ENCODE data around the gene TMEM253.

Gene TMEM253

DNA sequence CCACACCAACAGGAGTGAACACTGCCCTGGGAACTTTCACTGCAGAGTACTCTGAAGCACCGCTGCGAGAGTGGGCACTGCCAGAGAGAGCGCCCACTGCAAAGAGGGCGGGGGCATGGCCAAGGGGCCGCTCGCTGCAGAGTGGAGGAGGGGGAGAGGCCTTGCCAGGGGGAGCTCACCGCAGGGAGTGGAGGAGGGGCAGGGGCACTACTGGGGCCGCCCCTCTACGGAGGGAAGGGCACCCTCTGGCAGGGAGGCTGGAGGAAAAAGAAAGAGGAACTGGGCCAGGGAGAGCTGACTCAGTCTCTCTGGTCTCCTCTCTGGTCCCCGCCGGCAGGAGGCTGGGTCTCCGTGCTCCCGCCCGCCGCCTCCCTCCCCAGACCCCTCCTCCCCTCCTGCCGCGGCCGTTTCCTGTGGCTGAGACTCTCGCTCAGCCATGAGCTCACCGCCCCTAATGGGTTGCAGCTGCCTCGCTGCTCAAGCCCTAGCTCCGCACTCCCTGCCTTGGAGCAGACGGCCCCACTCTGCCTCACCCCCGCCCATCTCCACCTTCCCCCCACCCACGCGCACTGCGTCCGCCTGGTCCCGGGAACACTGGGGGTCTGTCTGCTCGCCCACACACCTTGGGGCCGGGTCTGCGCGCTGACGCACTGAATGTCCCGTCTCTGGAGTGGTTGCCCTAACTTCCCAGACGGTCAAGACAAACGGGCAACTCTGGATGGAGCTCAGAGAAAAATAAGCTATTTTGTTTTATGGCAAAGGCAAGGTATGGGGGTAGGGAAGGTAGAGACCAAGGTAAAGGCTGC lies 29.4 kb upstream of the TMEM253 start:
- DNase-seq (ENCODE audit: low read depth) = no peak

DNA sequence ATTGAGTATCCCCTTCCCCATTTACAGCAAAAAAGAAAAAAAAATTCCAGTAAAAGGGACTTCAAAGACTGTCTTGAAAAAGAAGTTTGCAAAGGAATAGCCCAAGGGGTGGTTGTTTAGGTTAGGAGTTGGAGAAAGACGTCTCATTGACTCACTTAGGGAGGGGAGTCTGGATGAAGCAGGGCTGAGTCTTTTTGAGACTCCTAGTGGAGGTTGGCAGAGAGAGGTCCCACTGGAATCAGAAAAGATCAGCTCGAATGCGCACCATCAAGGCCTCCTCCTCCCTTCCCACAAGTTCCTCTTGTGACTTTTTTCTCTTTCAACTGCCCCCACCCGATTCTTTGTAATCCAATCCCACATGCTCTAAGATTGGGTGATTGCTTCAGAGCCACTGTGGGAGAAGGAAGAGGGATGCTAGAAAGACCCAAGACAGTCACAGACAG lies 28.8 kb upstream of the TMEM253 start:
- DNase-seq (ENCODE audit: low read depth) = no peak

DNA sequence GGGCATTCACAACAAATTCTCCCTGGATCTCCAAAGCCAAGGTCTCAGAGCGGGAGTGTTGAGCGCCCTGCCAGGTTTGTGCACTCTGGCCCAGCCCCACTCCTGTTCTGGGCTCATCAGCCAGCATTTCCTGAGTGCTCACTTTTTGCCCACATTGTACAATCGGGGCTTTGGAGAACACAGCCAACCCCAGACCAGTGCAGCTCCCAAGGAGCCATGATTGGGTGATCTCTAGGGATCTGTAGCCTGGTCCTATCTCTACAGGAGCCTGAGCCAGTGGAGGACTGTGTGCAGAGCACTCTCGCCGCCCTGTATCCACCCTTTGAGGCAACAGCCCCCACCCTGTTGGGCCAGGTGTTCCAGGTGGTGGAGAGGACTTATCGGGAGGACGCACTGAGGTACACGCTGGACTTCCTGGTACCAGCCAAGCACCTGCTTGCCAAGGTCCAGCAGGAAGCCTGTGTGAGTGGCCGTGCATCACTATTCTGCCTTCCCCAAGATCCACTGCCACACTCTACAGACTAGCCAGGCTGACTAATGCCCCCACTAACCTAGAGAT lies 28.0 kb upstream of the TMEM253 start:
- DNase-seq (ENCODE audit: low read depth) = no peak

DNA sequence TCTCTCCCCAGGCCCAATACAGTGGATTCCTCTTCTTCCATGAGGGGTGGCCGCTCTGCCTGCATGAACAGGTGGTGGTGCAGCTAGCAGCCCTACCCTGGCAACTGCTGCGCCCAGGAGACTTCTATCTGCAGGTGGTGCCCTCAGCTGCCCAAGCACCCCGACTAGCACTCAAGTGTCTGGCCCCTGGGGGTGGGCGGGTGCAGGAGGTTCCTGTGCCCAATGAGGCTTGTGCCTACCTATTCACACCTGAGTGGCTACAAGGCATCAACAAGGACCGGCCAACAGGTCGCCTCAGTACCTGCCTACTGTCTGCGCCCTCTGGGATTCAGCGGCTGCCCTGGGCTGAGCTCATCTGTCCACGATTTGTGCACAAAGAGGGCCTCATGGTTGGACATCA lies 26.9 kb upstream of the TMEM253 start:
- no peak for DNase-seq (ENCODE audit: low read depth)

DNA sequence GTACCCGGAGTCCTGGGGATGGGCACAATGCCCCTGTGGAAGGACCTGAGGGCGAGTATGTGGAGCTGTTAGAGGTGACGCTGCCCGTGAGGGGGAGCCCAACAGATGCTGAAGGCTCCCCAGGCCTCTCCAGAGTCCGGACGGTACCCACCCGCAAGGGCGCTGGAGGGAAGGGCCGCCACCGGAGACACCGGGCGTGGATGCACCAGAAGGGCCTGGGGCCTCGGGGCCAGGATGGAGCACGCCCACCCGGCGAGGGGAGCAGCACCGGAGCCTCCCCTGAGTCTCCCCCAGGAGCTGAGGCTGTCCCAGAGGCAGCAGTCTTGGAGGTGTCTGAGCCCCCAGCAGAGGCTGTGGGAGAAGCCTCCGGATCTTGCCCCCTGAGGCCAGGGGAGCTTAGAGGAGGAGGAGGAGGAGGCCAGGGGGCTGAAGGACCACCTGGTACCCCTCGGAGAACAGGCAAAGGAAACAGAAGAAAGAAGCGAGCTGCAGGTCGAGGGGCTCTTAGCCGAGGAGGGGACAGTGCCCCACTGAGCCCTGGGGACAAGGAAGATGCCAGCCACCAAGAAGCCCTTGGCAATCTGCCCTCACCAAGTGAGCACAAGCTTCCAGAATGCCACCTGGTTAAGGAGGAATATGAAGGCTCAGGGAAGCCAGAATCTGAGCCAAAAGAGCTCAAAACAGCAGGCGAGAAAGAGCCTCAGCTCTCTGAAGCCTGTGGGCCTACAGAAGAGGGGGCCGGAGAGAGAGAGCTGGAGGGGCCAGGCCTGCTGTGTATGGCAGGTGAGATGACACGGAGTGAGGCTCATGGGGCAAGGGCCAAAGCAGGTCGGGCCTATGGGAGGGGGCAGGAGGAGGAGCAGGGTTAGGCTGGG lies 26.2 kb upstream of the TMEM253 start:
- DNase-seq (ENCODE audit: low read depth) = no peak

DNA sequence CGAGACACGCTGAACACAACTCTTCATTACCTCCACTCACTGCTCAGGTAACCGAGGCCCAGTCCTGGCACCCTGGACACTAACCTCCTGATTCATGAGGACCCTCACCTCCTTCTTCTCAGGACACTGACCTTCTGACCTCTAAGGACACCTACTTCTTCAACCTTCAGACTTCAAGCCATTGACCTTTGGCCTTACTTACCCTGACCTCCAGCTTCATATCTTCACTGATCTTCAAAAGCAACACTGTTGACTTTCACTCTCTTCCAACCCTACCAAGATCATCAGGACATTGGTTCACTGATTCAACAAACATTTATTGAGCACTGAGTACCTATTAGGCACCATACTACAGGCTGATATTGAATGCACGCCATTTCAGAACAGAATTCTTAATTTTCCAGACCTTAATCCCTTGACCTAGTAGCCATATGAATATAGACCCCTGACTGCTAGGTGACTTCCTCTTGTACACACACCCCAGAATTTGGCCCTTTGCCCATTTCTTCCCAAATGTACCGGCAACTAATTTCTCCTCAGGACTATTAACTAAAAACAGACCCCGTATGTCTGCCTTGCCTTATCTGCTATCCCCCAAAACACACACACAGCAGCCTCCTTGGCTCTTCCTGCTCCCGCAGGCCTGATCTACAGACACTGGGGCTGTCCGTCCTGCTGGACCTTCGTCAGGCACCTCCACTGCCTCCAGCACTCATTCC lies 25.0 kb upstream of the TMEM253 start:
- DNase-seq (ENCODE audit: low read depth) = no peak

DNA sequence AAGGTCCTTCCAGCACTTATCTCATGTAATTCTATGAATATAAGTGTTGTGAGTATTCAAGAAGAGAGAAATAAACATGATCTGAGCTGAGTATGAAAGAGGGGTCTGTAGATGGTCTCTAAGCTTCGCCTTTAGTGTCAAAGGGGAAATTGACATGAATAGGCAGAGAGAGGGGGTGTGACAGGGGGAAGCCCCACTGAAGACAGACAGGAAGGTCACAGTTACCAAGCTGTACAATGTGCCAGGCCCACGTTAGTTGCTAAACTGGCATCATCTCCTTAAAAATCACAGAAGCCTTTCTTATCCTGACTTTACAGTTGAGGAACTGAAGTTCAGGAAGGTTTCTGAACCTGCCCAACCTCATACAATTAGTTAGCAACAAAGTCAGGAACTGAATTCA lies 23.2 kb upstream of the TMEM253 start:
- no peak for DNase-seq (ENCODE audit: low read depth)

DNA sequence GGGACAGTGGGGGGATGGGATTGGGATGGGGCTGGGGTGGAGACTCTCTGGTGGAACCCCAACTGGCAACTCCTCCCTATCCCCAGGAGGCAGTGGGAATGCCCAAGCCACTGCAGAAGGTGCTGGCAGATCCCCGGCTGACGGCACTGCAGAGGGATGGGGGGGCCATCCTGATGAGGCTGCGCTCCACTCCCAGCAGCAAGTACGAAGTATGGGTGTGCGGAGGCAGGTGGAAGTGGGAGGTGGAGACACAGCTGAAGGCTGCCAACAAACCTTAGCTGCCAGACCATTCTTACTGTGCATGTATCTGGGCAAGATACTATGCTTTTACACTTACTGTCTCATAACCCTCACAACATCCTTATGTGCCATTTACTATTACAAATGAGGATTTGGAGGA lies 22.6 kb upstream of the TMEM253 start:
- no peak for DNase-seq (ENCODE audit: low read depth)

DNA sequence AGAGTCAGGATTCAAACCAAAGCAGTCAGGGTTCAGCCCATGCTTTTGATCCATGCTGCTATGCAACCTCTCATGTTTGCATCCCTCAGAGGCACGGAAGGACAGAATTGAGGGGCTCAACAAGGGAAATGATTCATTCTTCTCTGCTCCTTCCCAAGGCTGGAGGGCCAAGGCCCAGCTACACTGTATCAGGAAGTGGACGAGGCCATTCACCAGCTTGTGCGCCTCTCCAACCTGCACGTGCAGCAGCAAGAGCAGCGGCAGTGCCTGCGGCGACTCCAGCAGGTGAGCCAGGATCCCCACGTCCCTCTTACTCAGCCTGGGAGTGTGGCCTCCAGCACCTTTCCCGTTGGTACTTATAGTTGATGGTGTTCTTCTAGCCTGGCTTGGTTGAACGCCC lies 22.1 kb upstream of the TMEM253 start:
- no peak for DNase-seq (ENCODE audit: low read depth)

DNA sequence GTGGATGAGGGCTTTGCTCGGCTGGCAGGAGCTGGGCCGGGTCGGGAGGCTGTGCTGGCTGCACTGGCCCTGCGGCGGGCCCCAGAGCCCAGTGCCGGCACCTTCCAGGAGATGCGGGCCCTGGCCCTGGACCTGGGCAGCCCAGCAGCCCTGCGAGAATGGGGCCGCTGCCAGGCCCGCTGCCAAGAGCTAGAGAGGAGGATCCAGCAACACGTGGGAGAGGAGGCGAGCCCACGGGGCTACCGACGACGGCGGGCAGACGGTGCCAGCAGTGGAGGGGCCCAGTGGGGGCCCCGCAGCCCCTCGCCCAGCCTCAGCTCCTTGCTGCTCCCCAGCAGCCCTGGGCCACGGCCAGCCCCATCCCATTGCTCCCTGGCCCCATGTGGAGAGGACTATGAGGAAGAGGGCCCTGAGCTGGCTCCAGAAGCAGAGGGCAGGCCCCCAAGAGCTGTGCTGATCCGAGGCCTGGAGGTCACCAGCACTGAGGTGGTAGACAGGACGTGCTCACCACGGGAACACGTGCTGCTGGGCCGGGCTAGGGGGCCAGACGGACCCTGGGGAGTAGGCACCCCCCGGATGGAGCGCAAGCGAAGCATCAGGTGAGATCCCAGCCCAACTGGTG lies 19.2 kb upstream of the TMEM253 start:
- no peak for DNase-seq (ENCODE audit: low read depth)

DNA sequence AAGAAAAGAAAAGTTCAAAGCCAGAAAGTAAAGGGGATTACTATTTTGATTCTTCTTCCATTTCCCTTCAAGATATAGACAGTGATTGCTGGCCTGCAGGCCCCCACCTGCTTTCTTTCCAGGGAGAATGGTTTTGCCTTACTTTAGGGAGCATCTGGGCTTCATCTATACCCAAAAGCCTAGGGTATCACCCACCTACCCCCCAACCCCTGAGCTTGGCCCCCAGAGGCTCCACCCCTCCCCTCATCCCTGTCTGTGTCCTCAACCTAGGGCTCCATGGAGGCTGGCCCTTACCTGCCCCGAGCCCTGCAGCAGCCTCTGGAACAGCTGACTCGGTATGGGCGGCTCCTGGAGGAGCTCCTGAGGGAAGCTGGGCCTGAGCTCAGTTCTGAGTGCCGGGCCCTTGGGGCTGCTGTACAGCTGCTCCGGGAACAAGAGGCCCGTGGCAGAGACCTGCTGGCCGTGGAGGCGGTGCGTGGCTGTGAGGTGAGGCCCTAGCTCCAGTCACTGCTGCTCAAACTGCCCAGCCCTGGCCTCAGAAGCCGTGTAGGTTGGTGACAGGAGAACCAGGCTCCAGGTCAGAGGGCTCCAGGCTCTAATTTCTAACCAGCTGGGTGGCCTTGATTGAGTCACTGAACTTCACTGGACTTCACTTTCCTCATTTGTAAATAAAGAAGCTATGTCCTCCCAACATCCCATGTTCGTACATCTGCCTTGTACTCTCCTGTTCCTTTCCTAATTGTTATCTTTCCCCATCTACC lies 17.1 kb upstream of the TMEM253 start:
- no peak for DNase-seq (ENCODE audit: low read depth)

DNA sequence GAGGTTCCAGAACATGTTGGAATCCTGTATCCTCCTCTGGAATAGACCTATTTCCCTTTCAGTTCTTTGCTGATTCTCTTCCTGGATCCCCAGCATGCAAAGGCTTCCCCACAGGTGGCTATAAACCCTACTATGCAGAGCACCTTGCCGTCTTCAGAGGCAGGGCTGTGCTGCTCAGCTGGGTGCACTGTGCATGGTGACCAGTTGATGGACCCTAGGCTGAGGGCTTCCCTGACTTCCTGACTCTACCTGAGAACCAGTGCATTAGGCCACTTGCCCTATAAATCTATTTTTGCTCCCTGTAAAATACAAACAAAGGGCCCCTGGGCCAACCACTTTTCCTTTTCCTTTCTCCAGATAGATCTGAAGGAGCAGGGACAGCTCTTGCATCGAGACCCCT lies 16.5 kb upstream of the TMEM253 start:
- DNase-seq (ENCODE audit: low read depth) = no peak

DNA sequence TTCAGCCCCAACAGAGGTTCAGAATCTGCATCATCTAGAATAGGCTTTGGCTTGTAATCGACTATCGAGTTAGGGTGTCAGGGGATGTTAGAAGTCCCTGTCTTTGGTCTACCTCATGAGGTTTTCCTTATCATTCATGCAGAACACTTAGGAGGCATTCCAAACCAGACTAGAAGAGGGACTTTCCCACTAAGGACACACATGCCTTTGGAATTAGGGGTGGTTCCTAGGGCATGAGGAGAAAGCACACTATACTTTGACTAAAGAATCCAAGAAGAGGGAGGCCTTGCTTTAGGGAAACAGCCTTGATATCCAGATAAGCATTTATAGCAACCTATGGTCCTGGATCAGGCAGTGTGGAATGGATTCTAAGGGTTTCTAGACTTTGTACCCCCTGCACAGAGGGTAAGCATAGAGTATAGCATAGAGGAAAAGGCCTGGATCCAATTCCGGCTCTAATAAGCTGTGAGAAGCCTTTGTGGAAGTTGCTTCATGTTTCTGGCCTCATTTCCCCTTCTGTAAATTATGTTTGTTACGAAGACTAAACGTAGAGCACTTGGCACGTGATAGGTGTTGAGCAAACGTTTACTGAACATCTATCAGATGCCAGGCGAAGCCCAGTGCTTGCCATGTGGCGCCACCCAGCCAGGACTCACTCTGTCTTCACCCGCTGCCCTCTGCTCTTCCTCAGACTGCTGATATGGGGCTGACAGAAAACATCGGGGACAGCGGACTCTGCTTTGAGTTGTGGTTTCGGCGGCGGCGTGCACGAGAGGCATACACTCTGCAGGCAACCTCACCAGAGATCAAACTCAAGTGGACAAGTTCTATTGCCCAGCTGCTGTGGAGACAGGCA lies 15.6 kb upstream of the TMEM253 start:
- DNase-seq (ENCODE audit: low read depth) = no peak

DNA sequence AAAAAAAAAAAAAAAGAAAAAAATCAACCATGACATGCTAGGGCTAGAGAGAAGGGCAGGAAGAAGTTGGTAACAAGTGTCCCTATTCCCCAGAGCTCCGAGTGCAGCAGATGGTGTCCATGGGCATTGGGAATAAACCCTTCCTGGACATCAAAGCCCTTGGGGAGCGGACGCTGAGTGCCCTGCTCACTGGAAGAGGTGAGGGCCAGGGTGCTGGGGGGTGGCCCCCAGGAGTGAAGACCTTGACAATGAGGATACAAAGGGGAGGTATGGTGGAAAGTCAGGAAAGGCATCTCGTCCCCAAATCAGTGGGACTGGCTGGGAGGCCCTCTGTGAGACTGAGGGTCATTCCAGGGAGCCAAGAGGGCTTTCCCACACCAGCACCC lies 14.0 kb upstream of the TMEM253 start:
- DNase-seq (ENCODE audit: low read depth) = no peak

DNA sequence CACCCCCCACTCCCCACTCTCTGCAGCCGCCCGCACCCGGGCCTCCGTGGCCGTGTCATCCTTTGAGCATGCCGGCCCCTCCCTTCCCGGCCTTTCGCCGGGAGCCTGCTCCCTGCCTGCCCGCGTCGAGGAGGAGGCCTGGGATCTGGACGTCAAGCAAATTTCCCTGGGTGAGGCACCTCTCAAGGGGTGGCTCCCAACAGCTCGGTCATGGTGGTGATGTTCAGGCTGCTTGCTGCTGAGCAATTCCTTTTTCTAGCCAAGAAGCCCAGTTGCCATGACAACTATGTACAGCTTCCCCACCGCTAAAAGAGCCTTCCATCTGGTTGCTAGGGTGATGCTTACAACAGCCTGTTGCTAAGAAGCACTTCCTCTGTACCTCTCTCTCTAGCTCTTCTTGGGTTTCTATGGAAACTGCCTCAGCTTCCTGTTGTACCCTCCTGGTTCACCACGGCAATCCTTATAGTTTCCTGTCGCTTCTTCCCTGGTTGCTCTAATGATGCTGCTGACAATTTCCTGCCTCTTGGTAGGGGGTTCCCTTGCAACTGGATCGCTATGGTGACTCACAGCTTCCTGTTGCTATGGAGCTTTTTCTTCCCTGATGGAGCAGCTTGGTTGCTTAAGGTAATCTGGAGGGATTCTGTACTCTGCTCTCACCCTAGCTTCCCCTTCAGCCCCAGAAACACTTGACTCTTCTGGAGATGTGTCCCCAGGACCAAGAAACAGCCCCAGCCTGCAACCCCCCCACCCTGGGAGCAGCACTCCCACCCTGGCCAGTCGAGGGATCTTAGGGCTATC lies 13.4 kb upstream of the TMEM253 start:
- DNase-seq (ENCODE audit: low read depth) = no peak

DNA sequence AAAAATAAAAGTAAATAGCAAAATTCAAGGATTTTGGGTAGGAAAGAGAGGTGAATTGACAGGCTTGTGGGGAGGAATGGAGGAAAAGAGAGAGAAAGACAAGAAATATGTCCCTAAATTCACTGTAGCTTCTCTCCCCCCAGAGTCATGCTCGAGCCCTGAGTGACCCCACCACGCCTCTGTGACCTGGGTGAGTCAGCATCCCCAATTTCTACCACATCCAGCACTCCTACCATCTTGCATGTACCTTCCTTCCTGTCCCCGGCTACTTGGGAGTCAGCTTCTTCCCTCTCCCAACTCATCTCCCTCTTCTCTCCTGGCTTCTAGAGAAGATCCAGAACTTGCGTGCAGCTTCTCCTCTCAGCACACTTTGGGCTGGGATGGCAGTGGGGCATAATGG lies 12.2 kb upstream of the TMEM253 start:
- DNase-seq (ENCODE audit: low read depth) = no peak

DNA sequence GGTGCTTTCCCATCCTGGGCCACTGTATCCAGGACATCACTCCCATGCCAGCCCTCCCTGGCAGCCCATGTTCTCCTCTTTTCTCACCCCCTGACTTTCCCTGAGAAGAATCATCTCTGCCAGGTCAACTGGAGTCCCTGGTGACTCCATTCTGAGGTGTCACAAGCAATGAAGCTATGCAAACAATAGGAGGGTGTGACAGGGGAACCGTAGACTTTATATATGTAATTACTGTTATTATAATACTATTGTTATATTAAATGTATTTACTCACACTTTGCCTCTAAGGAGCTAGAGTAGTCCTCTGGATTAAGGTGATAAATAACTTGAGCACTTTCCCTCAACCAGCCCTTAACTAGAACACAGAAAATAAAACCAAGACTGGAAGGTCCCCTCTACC lies 11.6 kb upstream of the TMEM253 start:
- DNase-seq (ENCODE audit: low read depth) = no peak

DNA sequence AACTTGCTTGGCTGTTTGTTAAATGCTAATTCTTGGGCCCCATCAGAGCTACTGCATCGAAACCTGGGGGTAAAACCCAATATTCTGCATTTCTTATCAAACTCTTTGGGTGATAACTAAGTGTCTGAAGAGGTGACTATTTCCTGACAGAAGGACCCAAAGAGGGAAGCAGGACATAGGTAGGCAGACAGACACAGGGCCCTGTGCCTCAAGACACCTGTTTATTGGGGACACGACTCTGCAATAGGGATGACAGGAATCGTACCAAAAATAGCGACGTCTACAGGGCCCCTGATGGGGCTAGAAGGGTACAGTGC lies 11.0 kb upstream of the TMEM253 start:
- DNase-seq (ENCODE audit: low read depth) = no peak

DNA sequence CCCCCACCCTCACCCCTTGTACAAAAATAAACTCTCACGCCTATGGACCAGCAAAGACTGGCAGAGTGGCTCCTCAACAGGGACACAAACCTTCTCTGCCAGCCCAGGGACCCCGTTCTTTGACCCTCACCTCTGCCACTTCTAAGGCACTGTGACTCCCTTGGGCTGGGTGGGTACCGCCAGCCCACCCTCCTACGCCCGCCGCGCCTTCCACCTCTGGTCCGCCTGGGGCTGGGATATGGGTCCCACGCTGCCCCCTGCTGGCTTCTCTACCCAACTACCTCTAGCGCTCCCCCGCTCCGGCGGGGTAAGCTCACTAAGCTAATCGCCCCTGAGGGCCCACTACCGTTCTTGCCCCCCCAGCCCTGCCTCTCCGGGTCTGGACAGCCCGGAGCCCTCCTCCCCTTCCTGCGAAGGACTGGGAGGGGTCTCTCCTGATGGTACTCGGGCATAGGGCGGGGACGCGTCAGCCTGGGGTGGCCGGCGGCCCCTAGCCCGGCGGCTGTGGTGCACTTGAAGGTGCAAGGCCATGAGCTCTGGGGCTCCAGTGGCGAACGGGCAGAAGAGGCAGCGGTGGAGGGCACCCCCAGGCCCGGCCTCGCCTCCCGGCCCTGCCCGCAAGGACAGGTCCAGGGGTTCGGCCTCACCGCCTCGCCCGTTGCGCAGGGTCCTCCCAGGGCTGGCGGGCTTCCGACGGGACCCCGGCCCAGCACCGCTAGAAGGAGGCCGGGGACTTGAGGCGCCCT lies 10.5 kb upstream of the TMEM253 start:
- no peak for DNase-seq (ENCODE audit: low read depth)

Data from stimulated activated CD8-positive, alpha-beta memory T cell treated with anti-CD3 and anti-CD28 coated beads, Interleukin-4, amount 100 ng/mL, for 24 hours (primary cell).